Tibial artery (tissue), 4 donors: ENCODE results near the gene TAS1R3.

Source experiments
- DNase-seq, 2 donors: peaks; one replicate each; pipeline ENCODE4 v3.0.0-alpha.2; 2019
- H3K27ac ChIP-seq, 2 donors: fragments of 200-600 bp; sonication (generic) in 1 of 2; 1 replicate in 1 of 2; 2 replicates in 1 of 2; pipeline ENCODE4 v1.5.1; 2018 to 2019; ENCODE audit warnings: mild to moderate bottlenecking in 1 of 2
- H3K27me3 ChIP-seq, 2 donors: fragments of 200-600 bp; sonication (generic) in 1 of 2; one replicate each; pipeline versions ENCODE4 v1.5.1 to v1.6.0; 2016 to 2019
- H3K36me3 ChIP-seq, 3 donors: fragments of 200-600 bp; sonication (generic) in 2 of 3; one replicate each; pipeline ENCODE4 v1.5.1; 2016 to 2019; ENCODE audit warnings: mild to moderate bottlenecking in 2 of 3
- H3K4me1 ChIP-seq, 4 donors: fragments of 200-600 bp; sonication (generic) in 2 of 4; 1 replicate in 3 of 4; 2 replicates in 1 of 4; pipeline ENCODE4 v1.5.1; 2016 to 2019
- H3K4me3 ChIP-seq, 2 donors: fragments of 200-600 bp; sonication (generic) in 1 of 2; 1 replicate in 1 of 2; 2 replicates in 1 of 2; pipeline ENCODE4 v1.5.1; 2018 to 2019; ENCODE audit warnings: mild to moderate bottlenecking in 2 of 2
- H3K9me3 ChIP-seq, 3 donors: fragments of 200-600 bp; sonication (generic) in 1 of 3; one replicate each; pipeline ENCODE4 v1.5.1; 2016 to 2019
- CTCF ChIP-seq, 2 experiments: fragments of 200-600 bp in 1 of 2; fragments of 450-650 bp in 1 of 2; IDR thresholded peaks; one replicate each; pipeline ENCODE4 v1.5.1; 2017 to 2019; ENCODE audit warnings: antibody characterized with exemption in 2 of 2, mild to moderate bottlenecking in 1 of 2, moderate library complexity in 1 of 2
- intact Hi-C: fragments of 100-400 bp; cut with DNase I; formaldehyde crosslinking; loops from one replicate; pipeline ENCODE4 v1.15.0; 2023; ENCODE audit warnings: low total_unique reads

Gene TAS1R3

GRCh38 chr1:1359308-1359663 is 28.2 kb downstream of the TAS1R3 start:
- DNase-seq: no peak
- H3K9me3 ChIP-seq: no peaks in the 10 kb centered on the region
- H3K36me3 ChIP-seq: peaks cover 4 to 8% (median 7%) of the 10 kb centered on the region in 3 donors
- no peak for TF ChIP-seq CTCF (IDR thresholded peaks at IDR 0.05)
- no peak overlapping the region for H3K4me3 ChIP-seq
- no peaks in the 10 kb centered on the region for H3K27me3 ChIP-seq
- H3K27ac ChIP-seq: peak overlapping the region; percentile 94 to 97
- intact Hi-C loops: no loop called here
- H3K4me1 ChIP-seq: peaks cover 0 to 81% (median 66%) of the 10 kb centered on the region in 4 donors

- DNase-seq: peak in 1 of 2 donors; percentile 70
- Histone ChIP-seq H3K27ac (peak overlapping the region; percentile 94 to 97), H3K36me3 (peaks cover 0 to 2% (median 1%) of the 10 kb centered on the region in 3 donors), H3K4me3 (no peak overlapping the region), H3K9me3 (no peaks in the 10 kb centered on the region), H3K27me3 (no peaks in the 10 kb centered on the region), H3K4me1 (peaks cover 0 to 75% (median 60%) of the 10 kb centered on the region in 4 donors)
- TF ChIP-seq CTCF (IDR thresholded peaks at IDR 0.05): no peak
- intact Hi-C loops: no loop called here
Measured at GRCh38 chr1:1359664-1360468, 28.8 kb downstream of the TAS1R3 start.

GRCh38 chr1:1360506-1361169 is 29.6 kb downstream of the TAS1R3 start:
- H3K27me3 ChIP-seq: no peaks in the 10 kb centered on the region
- intact Hi-C loops: no loop called here
- no peak for TF ChIP-seq CTCF (IDR thresholded peaks at IDR 0.05)
- DNase-seq: peak; percentile 84 to 88
- no peak overlapping the region for H3K4me3 ChIP-seq
- no peaks in the 10 kb centered on the region for H3K36me3 ChIP-seq
- no peaks in the 10 kb centered on the region for H3K9me3 ChIP-seq
- H3K4me1 ChIP-seq: peaks cover 0 to 67% (median 52%) of the 10 kb centered on the region in 4 donors
- peak overlapping the region; percentile 94 to 97 for H3K27ac ChIP-seq

- Histone ChIP-seq H3K36me3 (no peaks in the 10 kb centered on the region), H3K4me1 (peaks cover 0 to 60% (median 44%) of the 10 kb centered on the region in 4 donors), H3K27ac (peak overlapping the region; percentile 23 to 97), H3K27me3 (no peaks in the 10 kb centered on the region), H3K4me3 (no peak overlapping the region), H3K9me3 (no peaks in the 10 kb centered on the region)
- DNase-seq: peak in 1 of 2 donors; percentile 65
- TF ChIP-seq CTCF (IDR thresholded peaks at IDR 0.05): no peak
- intact Hi-C loops: no loop called here
Measured at GRCh38 chr1:1361233-1361981, 30.3 kb downstream of the TAS1R3 start.

GRCh38 chr1:1361982-1362423 is 30.9 kb downstream of the TAS1R3 start:
- TF ChIP-seq CTCF (IDR thresholded peaks at IDR 0.05): no peak
- intact Hi-C loops: no loop called here
- Histone ChIP-seq H3K4me1 (peaks cover 0 to 54% (median 38%) of the 10 kb centered on the region in 4 donors), H3K27ac (peak overlapping the region; percentile 23 to 97), H3K36me3 (no peaks in the 10 kb centered on the region), H3K4me3 (no peak overlapping the region), H3K27me3 (no peaks in the 10 kb centered on the region), H3K9me3 (no peaks in the 10 kb centered on the region)
- peak; percentile 65 to 81 for DNase-seq
